Mucosa of stomach (tissue), 1 donor: ENCODE measurements around the gene SPSB2.

Experiments
- H3K27me3 ChIP-seq: one replicate; pipeline ENCODE4 v1.7.0; 2013; ENCODE audit warnings: mild to moderate bottlenecking, low read length; ENCODE audit not compliant: control insufficient read depth, insufficient read depth
- H3K36me3 ChIP-seq: one replicate; pipeline ENCODE4 v1.7.0; 2013; ENCODE audit warnings: low read length; ENCODE audit not compliant: control insufficient read depth, insufficient read depth
- H3K4me1 ChIP-seq: one replicate; pipeline ENCODE4 v1.7.0; 2013; ENCODE audit warnings: mild to moderate bottlenecking, low read length; ENCODE audit not compliant: control insufficient read depth, insufficient read depth
- H3K4me3 ChIP-seq: one replicate; pipeline ENCODE4 v1.7.0; 2013; ENCODE audit warnings: low read length
- H3K9ac ChIP-seq: one replicate; pipeline ENCODE4 v1.7.0; 2013; ENCODE audit warnings: mild to moderate bottlenecking, low read length, moderate library complexity
- H3K9me3 ChIP-seq: one replicate; pipeline ENCODE4 v1.7.0; 2013; ENCODE audit warnings: mild to moderate bottlenecking, low read length, moderate library complexity; ENCODE audit not compliant: control insufficient read depth
- donor health status: Pancreatic carcinoma.

The SPSB2 gene

DNA sequence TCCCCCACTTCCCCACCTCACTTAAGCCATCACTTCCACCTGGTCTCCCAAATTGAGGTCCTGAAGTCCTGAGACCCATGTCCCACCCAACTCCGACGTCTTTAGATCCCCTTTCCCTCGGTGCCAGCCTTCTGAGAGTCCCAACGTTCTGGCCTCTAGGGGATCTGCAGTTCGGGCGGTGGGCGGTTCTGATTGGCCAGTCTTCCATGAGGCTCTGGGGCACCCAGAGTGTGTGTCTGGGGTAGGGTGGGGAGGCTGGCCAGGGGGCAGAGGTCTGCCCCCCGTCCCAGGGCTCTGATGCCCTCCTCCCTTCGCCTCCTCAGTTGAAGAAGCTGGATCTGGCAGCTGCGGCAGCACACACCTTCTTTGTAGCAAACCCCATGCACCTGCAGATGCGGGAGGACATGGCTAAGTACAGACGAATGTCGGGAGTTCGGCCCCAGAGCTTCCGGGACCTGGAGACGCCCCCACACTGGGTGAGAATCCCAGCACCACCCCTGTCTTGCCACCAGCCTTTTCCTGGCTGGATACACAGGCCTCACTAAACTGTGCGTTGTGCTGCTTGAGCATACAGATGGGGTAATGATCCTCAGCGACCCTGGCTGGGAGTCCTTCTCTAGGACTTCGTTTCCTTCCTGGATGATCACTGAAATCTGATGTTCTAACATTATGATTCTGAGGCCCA is 43.4 kb downstream of the SPSB2 start:
- Histone ChIP-seq H3K9me3 (no peaks in the 10 kb centered on the region), H3K9ac (peak overlapping the region; percentile 73), H3K36me3 (no peaks in the 10 kb centered on the region), H3K27me3 (peaks cover 59% of the 10 kb centered on the region), H3K4me3 (no peak overlapping the region), H3K4me1 (peaks cover 17% of the 10 kb centered on the region)

DNA sequence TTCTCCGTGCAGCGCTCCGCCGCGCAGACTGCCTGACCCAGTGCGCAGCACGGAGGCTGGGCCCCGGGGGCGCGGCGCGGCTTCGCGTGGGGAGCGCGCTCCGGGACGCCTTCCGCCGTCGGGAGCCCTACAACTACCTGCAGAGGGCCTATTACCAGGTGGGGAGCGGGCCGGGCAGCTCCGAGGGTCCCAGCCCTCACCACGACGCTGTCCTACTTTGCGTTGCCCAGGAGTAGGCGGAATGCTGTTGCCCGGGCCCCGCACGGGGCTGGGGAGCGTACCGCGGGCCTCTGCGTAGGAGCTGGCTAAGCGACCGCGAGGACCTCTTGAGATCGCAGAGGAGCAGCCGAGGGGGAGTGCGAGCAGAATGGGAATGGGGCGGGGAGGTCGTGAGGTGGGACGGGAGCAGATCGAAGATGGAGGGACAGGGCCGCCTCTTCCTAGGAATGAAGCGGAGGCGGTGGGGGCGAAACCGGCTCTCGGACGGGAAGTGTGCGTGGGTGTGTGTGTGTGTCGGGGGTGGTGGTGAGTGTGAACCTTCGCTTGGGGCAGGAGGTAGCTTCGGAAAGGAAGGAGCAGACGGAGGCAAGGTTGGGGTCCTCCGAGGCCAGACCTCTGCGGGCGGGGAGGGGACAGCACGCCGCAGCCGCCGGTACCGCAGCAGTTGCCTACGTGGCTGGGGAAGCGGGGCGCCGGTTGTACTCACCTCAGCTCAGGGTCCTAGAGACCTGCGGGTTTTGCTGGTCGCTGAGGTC is 44.1 kb downstream of the SPSB2 start:
- H3K9me3 ChIP-seq: no peaks in the 10 kb centered on the region
- H3K4me3 ChIP-seq: peak overlapping the region; percentile 50
- peak overlapping the region; percentile 73 for H3K9ac ChIP-seq
- H3K4me1 ChIP-seq: peaks cover 17% of the 10 kb centered on the region
- no peaks in the 10 kb centered on the region for H3K36me3 ChIP-seq
- peaks cover 66% of the 10 kb centered on the region for H3K27me3 ChIP-seq

DNA sequence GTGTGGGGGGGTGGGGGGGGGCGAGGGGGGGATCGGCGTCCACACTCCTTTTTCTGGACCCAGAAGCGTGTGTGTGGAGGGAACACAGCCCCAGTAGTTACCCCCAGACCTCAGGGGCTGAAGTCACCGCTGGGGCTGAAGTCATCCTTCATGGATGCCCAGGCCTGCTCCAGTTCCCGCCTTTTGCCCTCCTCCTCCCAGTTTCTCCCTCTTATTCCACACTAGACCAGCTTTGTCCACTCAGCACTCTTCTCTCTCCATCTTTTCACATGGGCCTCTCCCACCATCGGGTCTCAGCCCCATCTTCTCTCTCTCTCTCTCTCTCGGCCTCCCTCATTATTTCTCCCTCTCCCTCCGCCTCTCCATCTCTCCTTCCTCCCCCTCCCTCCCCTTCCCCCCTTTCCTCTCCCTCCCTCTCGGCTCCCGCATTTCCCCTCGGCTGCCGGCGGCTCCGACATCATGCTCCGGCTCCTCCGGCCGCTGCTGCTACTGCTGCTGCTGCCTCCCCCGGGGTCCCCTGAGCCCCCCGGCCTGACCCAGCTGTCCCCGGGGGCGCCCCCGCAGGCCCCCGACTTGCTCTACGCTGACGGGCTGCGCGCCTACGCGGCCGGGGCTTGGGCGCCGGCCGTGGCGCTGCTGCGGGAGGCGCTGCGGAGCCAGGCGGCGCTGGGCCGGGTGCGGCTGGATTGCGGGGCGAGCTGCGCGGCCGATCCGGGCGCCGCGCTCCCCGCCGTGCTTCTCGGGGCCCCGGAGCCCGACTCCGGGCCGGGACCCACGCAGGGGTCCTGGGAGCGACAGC is 44.9 kb downstream of the SPSB2 start, which contains the start of gene P3H3:
TSS of gene P3H3 (plus strand) at position 426 of the 799 bp plus-strand sequence. CDS start at position 460, 34 bp downstream.
- H3K27me3 ChIP-seq: peaks cover 74% of the 10 kb centered on the region
- peaks cover 17% of the 10 kb centered on the region for H3K4me1 ChIP-seq
- peak within 1 kb of the TSS; percentile 50 for H3K4me3 ChIP-seq
- H3K36me3 ChIP-seq: no peaks in the 10 kb centered on the region
- no peaks in the 10 kb centered on the region for H3K9me3 ChIP-seq
- peak within 1 kb of the TSS; percentile 73 for H3K9ac ChIP-seq

DNA sequence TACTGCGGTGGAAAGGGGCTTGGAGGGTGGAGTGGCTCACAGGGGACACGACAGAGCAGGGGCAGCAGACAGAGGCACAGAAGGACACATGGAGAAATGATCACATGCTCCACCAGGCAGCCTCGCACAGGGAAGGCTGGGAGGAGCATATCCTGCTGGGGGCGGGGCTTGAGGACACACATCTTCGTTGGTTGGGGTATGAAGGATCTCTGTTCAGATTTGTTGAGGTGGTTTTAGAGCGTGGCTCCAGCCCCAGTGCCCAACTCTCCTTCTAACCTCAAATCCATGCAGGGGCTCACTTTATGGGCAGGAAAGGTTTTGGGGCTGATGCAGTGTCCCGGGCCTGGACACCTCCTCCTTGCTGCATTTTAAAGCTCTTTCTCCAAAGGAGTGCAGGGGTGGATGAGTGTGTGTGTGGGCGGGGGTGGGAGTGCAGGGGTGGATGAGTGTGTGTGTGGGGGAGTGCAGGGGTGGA is 45.6 kb downstream of the SPSB2 start:
- H3K4me3 ChIP-seq: no peak overlapping the region
- H3K9me3 ChIP-seq: no peaks in the 10 kb centered on the region
- H3K36me3 ChIP-seq: no peaks in the 10 kb centered on the region
- peaks cover 79% of the 10 kb centered on the region for H3K27me3 ChIP-seq
- no peak overlapping the region for H3K9ac ChIP-seq
- peaks cover 17% of the 10 kb centered on the region for H3K4me1 ChIP-seq

DNA sequence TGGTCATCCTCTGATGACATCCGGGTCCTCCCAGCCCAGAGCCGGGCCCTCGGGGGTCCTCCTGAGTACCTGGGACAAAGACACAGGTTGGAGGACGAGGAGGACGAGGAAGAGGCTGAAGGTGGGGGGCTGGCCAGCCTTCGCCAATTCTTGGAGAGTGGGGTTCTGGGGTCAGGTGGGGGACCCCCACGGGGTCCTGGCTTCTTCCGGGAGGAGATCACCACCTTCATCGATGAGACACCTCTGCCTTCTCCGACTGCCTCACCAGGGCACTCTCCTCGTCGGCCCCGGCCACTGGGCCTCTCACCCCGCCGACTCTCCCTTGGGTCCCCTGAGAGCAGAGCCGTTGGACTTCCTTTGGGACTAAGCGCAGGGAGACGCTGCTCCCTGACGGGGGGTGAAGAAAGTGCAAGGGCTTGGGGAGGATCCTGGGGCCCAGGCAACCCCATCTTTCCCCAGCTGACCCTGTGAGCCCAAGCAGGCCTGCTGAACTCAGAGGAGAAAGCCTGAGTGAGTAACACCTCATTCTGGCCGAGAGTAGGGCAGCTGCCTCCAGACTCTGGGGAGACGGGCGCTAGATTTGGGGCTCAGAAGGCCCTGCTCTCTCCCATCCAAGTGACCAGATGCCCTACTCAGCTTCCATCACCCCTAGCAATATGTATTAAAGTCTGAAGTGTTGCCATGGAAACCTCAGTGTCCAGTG is 46.2 kb downstream of the SPSB2 start:
- H3K4me1 ChIP-seq: peaks cover 17% of the 10 kb centered on the region

DNA sequence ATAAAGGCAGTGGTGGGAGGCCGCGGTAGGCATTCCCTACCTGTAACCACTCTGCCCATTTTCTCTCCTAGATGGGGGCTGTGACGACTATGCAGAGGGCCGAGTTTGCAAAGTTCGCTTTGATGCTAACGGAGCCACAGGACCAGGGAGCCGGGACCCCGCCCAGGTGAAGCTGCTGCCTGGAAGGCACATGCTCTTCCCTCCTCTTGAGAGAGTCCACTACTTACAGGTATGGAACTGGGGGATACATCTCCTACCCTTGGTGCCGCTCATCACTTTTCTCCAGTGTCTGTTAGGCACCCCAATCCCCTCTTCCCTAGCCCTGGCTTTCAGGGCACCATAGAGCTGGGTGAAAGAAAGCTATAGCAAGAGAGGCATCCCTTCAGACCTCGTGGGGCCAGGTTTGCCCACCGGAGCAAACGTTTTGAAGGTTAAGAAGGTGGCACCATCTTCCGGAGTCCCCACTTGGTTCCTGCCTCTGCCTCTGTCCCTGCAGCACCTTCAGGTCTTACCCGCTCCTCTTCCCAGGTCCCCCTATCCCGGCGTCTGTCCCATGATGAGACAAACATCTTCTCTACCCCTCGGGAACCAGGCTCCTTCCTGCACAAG is 46.9 kb downstream of the SPSB2 start:
- H3K4me3 ChIP-seq: no peak overlapping the region
- peaks cover 87% of the 10 kb centered on the region for H3K27me3 ChIP-seq
- H3K9ac ChIP-seq: no peak overlapping the region
- H3K36me3 ChIP-seq: no peaks in the 10 kb centered on the region
- H3K4me1 ChIP-seq: peaks cover 17% of the 10 kb centered on the region
- no peaks in the 10 kb centered on the region for H3K9me3 ChIP-seq

More for the DNA sequence above, 46.2 kb downstream of the SPSB2 start:
- no peak overlapping the region for H3K4me3 ChIP-seq
- no peaks in the 10 kb centered on the region for H3K36me3 ChIP-seq
- no peak overlapping the region for H3K9ac ChIP-seq
- no peaks in the 10 kb centered on the region for H3K9me3 ChIP-seq
- peaks cover 85% of the 10 kb centered on the region for H3K27me3 ChIP-seq

DNA sequence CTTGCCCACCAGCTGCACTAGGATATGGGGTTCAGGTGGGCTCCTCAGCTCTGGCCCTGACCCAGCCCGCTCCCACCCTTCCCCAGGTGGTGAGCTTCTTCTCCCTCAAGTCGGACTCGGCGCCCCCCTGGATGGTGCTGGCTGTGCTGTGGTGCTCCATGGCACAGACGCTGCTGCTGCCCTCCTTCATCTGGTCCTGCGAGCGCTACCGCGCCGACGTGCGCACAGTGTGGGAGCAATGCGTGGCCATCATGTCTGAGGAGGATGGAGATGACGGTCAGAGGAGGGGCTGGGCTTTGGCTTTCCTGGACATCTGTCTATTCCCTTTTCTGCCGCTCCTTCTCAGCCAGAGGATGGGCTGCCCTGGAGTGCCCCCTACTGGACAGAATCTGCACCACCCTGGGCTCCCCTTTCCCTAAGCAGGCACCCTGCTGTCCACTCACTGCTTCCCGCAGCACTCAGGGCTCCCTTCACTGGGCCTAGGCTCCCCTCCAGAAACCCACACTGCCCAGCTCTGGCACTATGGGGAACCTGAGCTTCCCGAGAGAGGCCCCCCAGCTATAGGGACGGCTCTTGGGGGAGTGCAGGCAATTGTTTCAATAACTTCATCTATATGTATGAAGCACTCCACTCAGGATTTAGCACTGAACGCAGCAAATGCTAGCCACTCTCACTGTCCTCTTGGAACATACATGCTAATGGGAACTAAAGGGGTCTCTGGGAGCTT is 47.5 kb downstream of the SPSB2 start:
- Histone ChIP-seq H3K36me3 (no peaks in the 10 kb centered on the region), H3K4me3 (no peak overlapping the region), H3K4me1 (peaks cover 17% of the 10 kb centered on the region), H3K9me3 (no peaks in the 10 kb centered on the region), H3K9ac (no peak overlapping the region), H3K27me3 (peaks cover 89% of the 10 kb centered on the region)

DNA sequence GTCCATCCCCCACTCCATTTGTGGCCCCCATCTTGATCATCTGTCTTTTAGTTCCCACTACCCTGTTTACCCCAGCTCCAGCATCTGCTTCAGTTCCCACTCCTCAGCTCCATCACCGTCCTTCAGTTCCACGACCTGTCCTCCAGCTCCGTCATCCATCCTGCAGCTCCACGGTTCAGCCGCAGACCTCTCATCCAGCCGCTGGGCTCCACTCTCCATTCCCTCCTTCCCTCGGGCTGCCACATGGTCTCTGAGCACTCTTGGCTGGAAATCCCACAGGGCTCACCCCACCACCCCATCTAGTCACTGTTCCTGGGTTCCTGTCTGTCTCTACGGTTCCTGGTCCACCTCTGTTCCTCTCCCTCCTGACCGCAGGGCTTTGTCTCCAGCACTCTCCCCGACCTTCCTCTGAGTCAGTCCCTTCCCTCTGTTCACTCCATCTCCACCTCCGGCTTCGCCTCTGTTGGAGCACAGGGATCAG is 48.2 kb downstream of the SPSB2 start:
- Histone ChIP-seq H3K4me1 (peaks cover 16% of the 10 kb centered on the region), H3K27me3 (peaks cover 89% of the 10 kb centered on the region)

DNA sequence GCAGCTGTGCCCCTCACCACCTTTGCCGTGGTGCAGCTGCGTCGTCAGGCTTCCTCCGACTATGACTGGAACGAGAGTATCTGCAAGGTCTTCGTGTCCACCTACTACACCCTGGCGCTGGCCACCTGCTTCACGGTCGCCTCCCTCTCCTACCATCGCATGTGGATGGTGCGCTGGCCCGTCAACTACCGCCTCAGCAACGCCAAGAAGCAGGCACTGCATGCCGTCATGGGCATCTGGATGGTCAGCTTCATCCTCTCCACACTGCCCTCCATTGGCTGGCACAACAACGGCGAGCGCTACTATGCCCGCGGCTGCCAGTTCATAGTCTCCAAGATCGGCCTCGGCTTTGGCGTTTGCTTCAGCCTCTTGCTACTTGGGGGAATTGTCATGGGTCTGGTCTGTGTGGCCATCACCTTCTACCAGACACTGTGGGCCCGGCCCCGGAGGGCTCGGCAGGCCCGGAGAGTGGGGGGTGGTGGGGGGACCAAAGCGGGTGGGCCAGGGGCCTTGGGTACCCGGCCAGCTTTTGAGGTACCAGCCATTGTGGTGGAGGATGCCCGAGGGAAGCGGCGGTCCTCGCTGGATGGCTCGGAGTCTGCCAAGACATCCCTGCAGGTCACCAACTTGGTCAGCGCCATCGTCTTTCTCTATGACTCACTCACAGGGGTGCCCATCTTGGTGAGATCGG is 48.9 kb downstream of the SPSB2 start:
- Histone ChIP-seq H3K4me1 (peaks cover 9% of the 10 kb centered on the region), H3K9ac (no peak overlapping the region)

More for the DNA sequence above, 48.2 kb downstream of the SPSB2 start:
- H3K9ac ChIP-seq: no peak overlapping the region
- no peaks in the 10 kb centered on the region for H3K36me3 ChIP-seq
- no peak overlapping the region for H3K4me3 ChIP-seq
- no peaks in the 10 kb centered on the region for H3K9me3 ChIP-seq

More for the DNA sequence above, 48.9 kb downstream of the SPSB2 start:
- Histone ChIP-seq H3K36me3 (no peaks in the 10 kb centered on the region), H3K9me3 (no peaks in the 10 kb centered on the region), H3K4me3 (no peak overlapping the region), H3K27me3 (peaks cover 88% of the 10 kb centered on the region)
